ENCODE results near the gene MT1E. TPM values are rescaled to one million over a fixed set of nuclear protein-coding genes. Genes with fewer than 3 reads are reported as not detected.

The MT1E gene
- total and polyA plus RNA-seq, 5 donors from 2014 or later = 5.6 to 86.9 (median 22.9) TPM

GRCh38 chr16:56588781-56589140 lies 36.8 kb upstream of the MT1E start:
- Histone ChIP-seq H3K27ac (ENCODE audit: insufficient read depth, low read length, poor library complexity, severe bottlenecking) (no peak overlapping the region), H3K36me3 (ENCODE audit: control insufficient read depth, insufficient read depth, low read length) (no peaks in the 10 kb centered on the region), H3K4me1 (ENCODE audit: control insufficient read depth, insufficient read depth, low read length, poor library complexity, severe bottlenecking) (peaks cover 9% of the 10 kb centered on the region), H3K4me3 (ENCODE audit: low read depth, low read length) (no peak overlapping the region), H3K9me3 (ENCODE audit: control insufficient read depth in 2 of 2, low read length in 2 of 2) (no peaks in the 10 kb centered on the region), H3K27me3 (ENCODE audit: control insufficient read depth, insufficient read depth, low read length) (peaks cover 10% of the 10 kb centered on the region)
- H3K4me1 Mint-ChIP-seq = peaks cover 0 to 15% (median 4%) of the 10 kb centered on the region in 4 donors
- ATAC-seq (ENCODE audit: low read depth in 2 of 2) (no peak), DNase-seq (no peak)
- H3K27me3 Mint-ChIP-seq = peaks cover 63% of the 10 kb centered on the region
- H3K27ac Mint-ChIP-seq = no peak overlapping the region
- H3K36me3 Mint-ChIP-seq = no peaks in the 10 kb centered on the region
- H3K9me3 Mint-ChIP-seq = peaks cover 0 to 6% (median 0%) of the 10 kb centered on the region in 7 donors
- H3K4me3 Mint-ChIP-seq = peak overlapping the region in 2 of 4 donors; percentile 70 to 83

DNA sequence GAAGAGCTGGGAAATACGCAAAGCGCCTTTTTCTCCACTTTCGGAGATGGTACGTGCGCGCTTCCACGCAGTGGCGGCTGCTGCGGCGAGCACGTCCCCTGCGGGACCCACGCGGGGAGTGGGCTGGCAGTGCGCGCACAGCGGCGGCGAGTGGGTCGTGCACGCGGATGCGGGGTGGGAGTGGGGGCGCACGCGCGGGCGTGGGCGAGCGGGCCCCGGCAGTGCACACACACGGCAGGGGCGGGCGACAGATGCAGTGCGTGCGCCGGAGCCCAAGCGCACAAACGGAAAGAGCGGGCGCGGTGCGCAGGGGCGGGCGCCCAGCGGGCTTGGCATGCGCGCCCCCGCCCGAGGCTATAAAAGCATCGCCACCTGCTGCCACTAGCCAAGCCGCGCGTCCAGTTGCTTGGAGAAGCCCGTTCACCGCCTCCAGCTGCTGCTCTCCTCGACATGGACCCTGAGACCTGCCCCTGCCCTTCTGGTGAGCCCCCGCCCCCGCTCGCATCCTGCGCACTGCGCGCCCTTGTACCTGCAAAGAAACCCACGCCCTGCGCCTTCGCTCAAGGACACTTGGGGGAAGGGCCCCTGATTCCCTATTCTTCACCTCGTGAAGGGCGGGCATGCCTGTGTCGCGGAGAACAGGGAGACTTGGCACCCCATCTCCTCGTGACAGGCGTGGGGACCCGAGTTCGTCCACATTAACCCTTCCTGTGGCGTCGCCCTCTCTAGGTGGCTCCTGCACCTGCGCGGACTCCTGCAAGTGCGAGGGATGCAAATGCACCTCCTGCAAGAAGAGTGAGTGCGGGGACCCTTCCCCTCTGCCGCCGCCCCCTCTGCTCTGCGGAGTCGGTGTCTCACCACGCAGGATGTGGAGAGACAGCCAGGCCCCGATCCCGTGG lies 36.2 kb upstream of the MT1E start, which contains the start of gene MT3:
Gene MT3 (plus strand): TSS at position 388 of the 899 bp plus-strand sequence. CDS start 63 bp downstream, at position 451.
- no peaks in the 10 kb centered on the region for H3K36me3 ChIP-seq (ENCODE audit: control insufficient read depth, insufficient read depth, low read length)

DNA sequence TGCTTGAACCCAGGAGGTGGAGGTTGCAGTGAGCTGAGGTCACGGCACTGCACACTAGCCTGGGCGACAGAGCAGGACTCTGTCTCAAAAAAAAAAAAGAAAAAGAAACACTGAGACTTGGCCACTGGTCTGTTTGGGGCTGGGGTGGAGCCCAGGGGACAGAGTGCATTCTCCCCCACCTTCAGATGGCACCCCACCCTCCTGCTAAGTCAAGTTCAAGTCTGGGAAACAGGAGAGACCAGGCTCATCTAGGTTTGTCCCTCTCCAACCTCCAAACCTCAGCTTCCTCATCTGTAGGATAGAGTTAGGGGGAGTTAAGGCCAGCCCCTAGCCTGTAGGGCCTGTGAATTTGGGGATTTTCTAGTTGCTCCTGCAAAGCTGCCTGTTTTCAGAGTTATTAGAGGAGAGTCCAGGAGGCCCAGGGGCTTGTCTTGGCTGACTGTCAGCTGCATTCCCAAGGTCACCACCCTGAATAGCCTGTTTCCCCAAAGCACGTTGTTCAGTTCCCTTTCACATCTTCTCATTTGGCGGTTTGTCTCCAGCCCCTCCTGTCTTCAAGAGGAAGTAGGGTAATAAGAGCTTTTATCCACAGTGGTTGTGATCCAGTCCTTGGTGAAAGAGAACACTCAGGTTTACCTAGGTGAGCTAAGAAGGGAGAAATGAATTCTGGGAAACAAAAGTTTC lies 34.1 kb upstream of the MT1E start:
- Mint-ChIP-seq H3K27ac (no peak overlapping the region), H3K27me3 (peaks cover 65% of the 10 kb centered on the region), H3K4me1 (peaks cover 0 to 15% (median 4%) of the 10 kb centered on the region in 4 donors), H3K4me3 (no peak overlapping the region), H3K9me3 (peaks cover 0 to 4% (median 0%) of the 10 kb centered on the region in 7 donors), H3K36me3 (no peaks in the 10 kb centered on the region)
- ATAC-seq (ENCODE audit: low read depth in 2 of 2) (no peak), DNase-seq (no peak)
- H3K27ac ChIP-seq (ENCODE audit: insufficient read depth, low read length, poor library complexity, severe bottlenecking) = no peak overlapping the region
- H3K9me3 ChIP-seq (ENCODE audit: control insufficient read depth in 2 of 2, low read length in 2 of 2) = no peaks in the 10 kb centered on the region
- H3K4me3 ChIP-seq (ENCODE audit: low read depth, low read length) = no peak overlapping the region
- peaks cover 10% of the 10 kb centered on the region for H3K27me3 ChIP-seq (ENCODE audit: control insufficient read depth, insufficient read depth, low read length)
- H3K4me1 ChIP-seq (ENCODE audit: control insufficient read depth, insufficient read depth, low read length, poor library complexity, severe bottlenecking) = peaks cover 9% of the 10 kb centered on the region
- no peaks in the 10 kb centered on the region for H3K36me3 ChIP-seq (ENCODE audit: control insufficient read depth, insufficient read depth, low read length)

More for the DNA sequence above, 36.2 kb upstream of the MT1E start, which contains the start of gene MT3:
- H3K4me1 Mint-ChIP-seq = peaks cover 0 to 15% (median 4%) of the 10 kb centered on the region in 4 donors
- DNase-seq (peak in 2 of 3 donors; percentile 16 to 34), ATAC-seq (ENCODE audit: low read depth in 2 of 2) (peak in 1 of 2 donors; percentile 50)
- peaks cover 66% of the 10 kb centered on the region for H3K27me3 Mint-ChIP-seq
- Histone ChIP-seq H3K9me3 (ENCODE audit: control insufficient read depth in 2 of 2, low read length in 2 of 2) (no peaks in the 10 kb centered on the region), H3K27me3 (ENCODE audit: control insufficient read depth, insufficient read depth, low read length) (peaks cover 10% of the 10 kb centered on the region), H3K4me1 (ENCODE audit: control insufficient read depth, insufficient read depth, low read length, poor library complexity, severe bottlenecking) (peaks cover 9% of the 10 kb centered on the region), H3K27ac (ENCODE audit: insufficient read depth, low read length, poor library complexity, severe bottlenecking) (no peak within 1 kb of the TSS), H3K4me3 (ENCODE audit: low read depth, low read length) (no peak within 1 kb of the TSS)
- peaks cover 0 to 6% (median 0%) of the 10 kb centered on the region in 7 donors for H3K9me3 Mint-ChIP-seq
- no peaks in the 10 kb centered on the region for H3K36me3 Mint-ChIP-seq
- H3K27ac Mint-ChIP-seq = no peak within 1 kb of the TSS
- H3K4me3 Mint-ChIP-seq = peak within 1 kb of the TSS; percentile 14 to 83 (median 72)

DNA sequence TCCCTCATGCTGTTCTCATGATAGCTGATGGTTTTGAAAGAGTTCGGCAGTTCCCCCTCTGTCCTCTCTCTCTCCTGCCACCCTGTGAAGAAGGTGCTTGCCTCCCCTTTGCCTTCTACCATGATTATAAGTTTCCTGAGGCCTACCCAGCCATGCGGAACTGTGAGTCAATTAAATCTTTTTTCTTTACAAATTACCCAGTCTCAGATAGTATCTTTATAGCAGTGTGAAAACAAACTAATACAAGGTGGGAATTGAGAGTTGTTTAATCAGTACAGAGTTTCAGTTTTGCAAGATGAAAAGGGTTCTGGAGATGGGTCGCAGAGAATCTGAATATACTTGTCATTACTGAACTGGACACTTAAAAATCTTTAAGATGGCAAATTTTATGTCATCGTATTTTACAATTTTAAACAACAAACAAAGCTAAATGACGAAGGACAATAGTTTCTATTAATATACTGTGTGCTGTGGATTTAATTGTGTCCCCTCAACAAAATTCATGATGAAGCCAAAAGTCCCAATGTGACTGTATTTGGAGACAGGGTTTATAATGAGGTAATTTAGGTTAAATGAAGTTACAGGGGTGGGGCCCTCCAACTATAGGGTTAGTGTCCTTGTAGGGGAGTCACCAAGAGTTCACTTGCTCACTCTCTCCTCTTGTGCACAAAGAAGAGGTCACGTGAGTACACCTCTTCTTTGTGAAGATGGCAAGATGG lies 31.8 kb upstream of the MT1E start:
- no peak for DNase-seq
- Mint-ChIP-seq H3K27ac (no peak overlapping the region), H3K36me3 (no peaks in the 10 kb centered on the region), H3K4me1 (peaks cover 0 to 14% (median 4%) of the 10 kb centered on the region in 4 donors), H3K9me3 (peaks cover 0 to 4% (median 0%) of the 10 kb centered on the region in 7 donors), H3K27me3 (peaks cover 65% of the 10 kb centered on the region), H3K4me3 (no peak overlapping the region)
- Histone ChIP-seq H3K36me3 (ENCODE audit: control insufficient read depth, insufficient read depth, low read length) (no peaks in the 10 kb centered on the region), H3K4me1 (ENCODE audit: control insufficient read depth, insufficient read depth, low read length, poor library complexity, severe bottlenecking) (peaks cover 9% of the 10 kb centered on the region), H3K27me3 (ENCODE audit: control insufficient read depth, insufficient read depth, low read length) (peaks cover 12% of the 10 kb centered on the region), H3K9me3 (ENCODE audit: control insufficient read depth in 2 of 2, low read length in 2 of 2) (no peaks in the 10 kb centered on the region), H3K27ac (ENCODE audit: insufficient read depth, low read length, poor library complexity, severe bottlenecking) (no peak overlapping the region), H3K4me3 (ENCODE audit: low read depth, low read length) (no peak overlapping the region)
- no peak for ATAC-seq (ENCODE audit: low read depth in 2 of 2)

DNA sequence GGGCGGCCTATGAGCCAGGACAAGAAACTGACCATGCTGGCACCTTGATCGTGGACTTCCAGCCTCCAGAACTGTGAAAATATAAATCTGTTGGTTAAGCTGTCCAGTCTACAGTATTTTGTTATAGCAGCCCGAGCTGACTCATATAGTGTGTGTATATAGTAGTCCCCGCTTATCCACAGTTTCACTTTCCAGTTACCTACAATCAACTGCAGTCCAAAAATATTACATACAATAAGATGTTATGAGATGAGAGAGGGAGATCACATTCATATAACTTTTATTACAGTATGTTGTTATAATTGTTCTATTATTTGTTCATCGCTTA lies 31.3 kb upstream of the MT1E start:
- Histone ChIP-seq H3K4me3 (ENCODE audit: low read depth, low read length) (no peak overlapping the region), H3K4me1 (ENCODE audit: control insufficient read depth, insufficient read depth, low read length, poor library complexity, severe bottlenecking) (peaks cover 7% of the 10 kb centered on the region), H3K27me3 (ENCODE audit: control insufficient read depth, insufficient read depth, low read length) (peaks cover 12% of the 10 kb centered on the region), H3K9me3 (ENCODE audit: control insufficient read depth in 2 of 2, low read length in 2 of 2) (no peaks in the 10 kb centered on the region), H3K27ac (ENCODE audit: insufficient read depth, low read length, poor library complexity, severe bottlenecking) (no peak overlapping the region), H3K36me3 (ENCODE audit: control insufficient read depth, insufficient read depth, low read length) (no peaks in the 10 kb centered on the region)
- peaks cover 0 to 2% (median 0%) of the 10 kb centered on the region in 7 donors for H3K9me3 Mint-ChIP-seq
- H3K27me3 Mint-ChIP-seq = peaks cover 62% of the 10 kb centered on the region
- H3K27ac Mint-ChIP-seq = no peak overlapping the region
- H3K4me1 Mint-ChIP-seq = peaks cover 0 to 11% (median 3%) of the 10 kb centered on the region in 4 donors
- H3K36me3 Mint-ChIP-seq = no peaks in the 10 kb centered on the region
- H3K4me3 Mint-ChIP-seq = no peak overlapping the region
- no peak for DNase-seq
- ATAC-seq (ENCODE audit: low read depth in 2 of 2) = no peak

DNA sequence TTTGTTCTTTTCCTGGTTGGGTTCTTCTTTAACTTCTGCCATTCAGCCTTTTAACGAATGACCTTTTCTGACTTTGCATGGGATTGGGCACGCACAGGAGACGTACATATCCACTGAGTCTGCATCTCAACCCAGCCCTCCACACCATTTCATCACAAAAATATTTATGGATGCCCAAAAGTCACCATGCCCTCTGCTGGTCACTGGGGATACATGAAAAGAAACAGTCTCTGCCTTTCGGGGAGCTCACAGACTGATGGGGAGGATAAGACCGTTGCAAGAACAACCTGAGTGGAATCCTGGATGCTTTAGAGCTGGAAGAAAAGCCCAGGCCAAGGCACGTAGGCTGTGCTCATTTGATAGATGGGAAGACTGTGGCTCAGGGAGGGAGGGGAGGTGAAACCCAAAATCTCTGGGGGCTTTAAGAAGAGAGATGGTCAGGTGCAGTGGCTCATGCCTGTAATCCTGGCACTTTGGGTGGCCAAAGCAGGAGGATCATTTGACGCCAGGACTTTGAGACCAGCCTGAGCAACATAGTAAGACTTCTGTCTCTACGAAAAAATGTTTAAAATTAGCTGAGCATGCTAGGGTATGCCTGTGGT lies 25.1 kb upstream of the MT1E start:
- Mint-ChIP-seq H3K36me3 (no peaks in the 10 kb centered on the region), H3K4me3 (no peak overlapping the region), H3K27ac (peak overlapping the region in 1 of 3 donors; percentile 29), H3K27me3 (peaks cover 43% of the 10 kb centered on the region), H3K9me3 (no peaks in the 10 kb centered on the region), H3K4me1 (peaks cover 0 to 8% (median 3%) of the 10 kb centered on the region in 4 donors)
- no peaks in the 10 kb centered on the region for H3K4me1 ChIP-seq (ENCODE audit: control insufficient read depth, insufficient read depth, low read length, poor library complexity, severe bottlenecking)
- ATAC-seq (ENCODE audit: low read depth in 2 of 2) (peak; percentile 60 to 71), DNase-seq (peak in 2 of 3 donors; percentile 36 to 63)
- no peaks in the 10 kb centered on the region for H3K36me3 ChIP-seq (ENCODE audit: control insufficient read depth, insufficient read depth, low read length)
- H3K9me3 ChIP-seq (ENCODE audit: control insufficient read depth in 2 of 2, low read length in 2 of 2) = no peaks in the 10 kb centered on the region
- H3K27me3 ChIP-seq (ENCODE audit: control insufficient read depth, insufficient read depth, low read length) = peaks cover 14% of the 10 kb centered on the region
- H3K4me3 ChIP-seq (ENCODE audit: low read depth, low read length) = no peak overlapping the region
- no peak overlapping the region for H3K27ac ChIP-seq (ENCODE audit: insufficient read depth, low read length, poor library complexity, severe bottlenecking)

DNA sequence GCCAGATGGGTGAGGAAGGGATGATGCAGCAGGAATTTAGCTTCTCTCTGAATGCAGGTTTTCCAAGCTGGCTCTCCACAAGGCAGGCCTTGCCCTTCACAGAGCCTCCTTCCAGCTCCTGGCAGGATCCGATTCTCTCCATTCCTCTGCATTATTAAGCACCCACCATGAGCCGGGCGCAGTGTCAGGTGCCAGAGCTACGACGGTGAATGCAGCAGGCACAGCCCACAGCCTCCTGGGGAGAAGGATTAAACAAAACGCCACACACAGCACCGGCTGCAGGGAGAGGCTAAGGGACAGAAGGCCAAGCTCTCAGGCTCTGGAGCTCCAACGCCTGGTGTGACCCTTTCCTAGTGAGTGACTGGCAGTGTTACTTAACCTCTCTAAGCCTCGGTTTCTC lies 24.3 kb upstream of the MT1E start:
- Histone ChIP-seq H3K27me3 (ENCODE audit: control insufficient read depth, insufficient read depth, low read length) (peaks cover 14% of the 10 kb centered on the region), H3K36me3 (ENCODE audit: control insufficient read depth, insufficient read depth, low read length) (no peaks in the 10 kb centered on the region), H3K4me3 (ENCODE audit: low read depth, low read length) (no peak overlapping the region), H3K4me1 (ENCODE audit: control insufficient read depth, insufficient read depth, low read length, poor library complexity, severe bottlenecking) (no peaks in the 10 kb centered on the region), H3K9me3 (ENCODE audit: control insufficient read depth in 2 of 2, low read length in 2 of 2) (no peaks in the 10 kb centered on the region), H3K27ac (ENCODE audit: insufficient read depth, low read length, poor library complexity, severe bottlenecking) (no peak overlapping the region)
- Mint-ChIP-seq H3K4me1 (peaks cover 0 to 10% (median 3%) of the 10 kb centered on the region in 4 donors), H3K27ac (no peak overlapping the region), H3K27me3 (peaks cover 43% of the 10 kb centered on the region), H3K36me3 (no peaks in the 10 kb centered on the region), H3K4me3 (no peak overlapping the region), H3K9me3 (no peaks in the 10 kb centered on the region)
- no peak for DNase-seq
- ATAC-seq (ENCODE audit: low read depth in 2 of 2) = no peak

All from CD4-positive, CD25-positive, alpha-beta regulatory T cell (primary cell).